ENCODE results near the gene MUC22. TPM values are rescaled to one million over a fixed set of nuclear protein-coding genes. Genes with fewer than 3 reads are reported as not detected.
"Not testable (repeated sequence)": the region's sequence is repeated elsewhere in the genome, so short reads cannot be mapped to it uniquely, and the experiment has no call there.

The MUC22 gene
- total RNA-seq, 1 experiment from 2014 or later = not detected

DNA sequence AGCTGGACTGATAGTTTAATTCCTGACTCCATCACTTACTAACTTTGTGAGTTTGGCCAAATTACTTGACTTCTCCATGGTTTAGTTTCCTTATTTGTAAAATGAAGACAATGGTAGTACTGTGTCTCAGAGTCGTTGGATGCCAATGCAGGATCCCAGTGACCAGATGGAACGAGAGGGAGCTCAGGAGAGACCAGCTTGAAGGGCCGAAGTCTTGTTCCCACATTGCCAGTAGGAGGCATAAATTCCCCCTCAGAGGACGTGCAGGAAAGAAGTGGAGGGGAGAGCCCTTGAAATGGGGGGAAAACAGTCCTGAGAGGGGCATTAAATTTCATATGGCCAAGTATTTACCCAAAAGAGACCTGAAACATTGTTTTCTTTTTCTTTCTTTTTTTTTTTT is 2.1 kb upstream of the MUC22 start:
- Histone ChIP-seq H3K27ac (no peak overlapping the region), H3K4me1 (peaks cover 3% of the 10 kb centered on the region), H3K4me3 (no peak overlapping the region), H3K36me3 (no peaks in the 10 kb centered on the region), H3K27me3 (no peaks in the 10 kb centered on the region; the same call in 1 of the 2 replicates), H3K9me3 (replicated peaks) (no peaks in the 10 kb centered on the region)
- no peak for DNase-seq

- Histone ChIP-seq H3K27ac (no peak overlapping the region), H3K36me3 (no peaks in the 10 kb centered on the region)
Observed at GRCh38 chr6:31009731-31010130, 543 bp upstream of the MUC22 start.

DNA sequence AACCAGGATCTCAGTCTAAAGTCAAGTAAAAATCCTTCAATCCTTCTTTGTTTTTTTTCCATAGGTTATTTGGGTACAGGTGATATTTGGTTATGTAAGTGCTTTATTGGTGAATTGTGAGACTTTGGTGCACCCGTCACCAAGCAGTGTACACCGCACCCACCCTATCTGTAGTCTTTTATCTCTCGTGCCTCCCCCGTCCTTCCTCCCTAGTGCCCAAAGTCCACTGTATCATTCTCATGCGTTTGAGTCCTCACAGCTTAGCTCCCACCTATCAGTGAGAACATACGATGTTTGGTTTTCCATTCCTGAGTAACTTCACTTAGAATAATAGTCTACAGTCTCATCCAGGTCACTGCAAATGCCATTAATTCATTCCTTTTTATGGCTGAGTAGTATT is 879 bp downstream of the MUC22 start:
- no peak overlapping the region for H3K27ac ChIP-seq
- H3K4me1 ChIP-seq = peaks cover 3% of the 10 kb centered on the region
- H3K27me3 ChIP-seq = no peaks in the 10 kb centered on the region; the same call in 1 of the 2 replicates

More at GRCh38 chr6:31009731-31010130, 543 bp upstream of the MUC22 start:
- Histone ChIP-seq H3K4me3 (no peak overlapping the region), H3K27me3 (no peaks in the 10 kb centered on the region; the same call in 1 of the 2 replicates), H3K9me3 (replicated peaks) (no peaks in the 10 kb centered on the region), H3K4me1 (peaks cover 3% of the 10 kb centered on the region)
- DNase-seq = no peak

GRCh38 chr6:31016659-31017299 is 6.5 kb downstream of the MUC22 start:
- no peak overlapping the region for H3K4me3 ChIP-seq
- H3K4me1 ChIP-seq = no peaks in the 10 kb centered on the region
- no peaks in the 10 kb centered on the region for H3K9me3 ChIP-seq (replicated peaks)
- H3K27me3 ChIP-seq = no peaks in the 10 kb centered on the region
- no peaks in the 10 kb centered on the region for H3K36me3 ChIP-seq
- no peak overlapping the region for H3K27ac ChIP-seq
- DNase-seq = no peak

More for the DNA sequence above, 879 bp downstream of the MUC22 start:
- DNase-seq = no peak
- Histone ChIP-seq H3K4me3 (no peak overlapping the region), H3K9me3 (replicated peaks) (no peaks in the 10 kb centered on the region), H3K36me3 (no peaks in the 10 kb centered on the region)

GRCh38 chr6:31017436-31017835 is 7.2 kb downstream of the MUC22 start:
- not testable (repeated sequence) for H3K9me3 ChIP-seq (replicated peaks); H3K4me3 ChIP-seq; DNase-seq; H3K27me3 ChIP-seq; H3K27ac ChIP-seq; H3K4me1 ChIP-seq; H3K36me3 ChIP-seq

- no peaks in the 10 kb centered on the region for H3K9me3 ChIP-seq (replicated peaks)
- H3K4me1 ChIP-seq = no peaks in the 10 kb centered on the region
- no peak overlapping the region for H3K27ac ChIP-seq
- H3K27me3 ChIP-seq = no peaks in the 10 kb centered on the region
- no peaks in the 10 kb centered on the region for H3K36me3 ChIP-seq
- H3K4me3 ChIP-seq = no peak overlapping the region
- DNase-seq = no peak
Observed at GRCh38 chr6:31020057-31020456, 9.8 kb downstream of the MUC22 start.

- not testable (repeated sequence) for H3K27ac ChIP-seq; H3K4me1 ChIP-seq; H3K9me3 ChIP-seq (replicated peaks); H3K4me3 ChIP-seq; H3K27me3 ChIP-seq; DNase-seq; H3K36me3 ChIP-seq
Observed at GRCh38 chr6:31020631-31021255, 10.5 kb downstream of the MUC22 start.

DNA sequence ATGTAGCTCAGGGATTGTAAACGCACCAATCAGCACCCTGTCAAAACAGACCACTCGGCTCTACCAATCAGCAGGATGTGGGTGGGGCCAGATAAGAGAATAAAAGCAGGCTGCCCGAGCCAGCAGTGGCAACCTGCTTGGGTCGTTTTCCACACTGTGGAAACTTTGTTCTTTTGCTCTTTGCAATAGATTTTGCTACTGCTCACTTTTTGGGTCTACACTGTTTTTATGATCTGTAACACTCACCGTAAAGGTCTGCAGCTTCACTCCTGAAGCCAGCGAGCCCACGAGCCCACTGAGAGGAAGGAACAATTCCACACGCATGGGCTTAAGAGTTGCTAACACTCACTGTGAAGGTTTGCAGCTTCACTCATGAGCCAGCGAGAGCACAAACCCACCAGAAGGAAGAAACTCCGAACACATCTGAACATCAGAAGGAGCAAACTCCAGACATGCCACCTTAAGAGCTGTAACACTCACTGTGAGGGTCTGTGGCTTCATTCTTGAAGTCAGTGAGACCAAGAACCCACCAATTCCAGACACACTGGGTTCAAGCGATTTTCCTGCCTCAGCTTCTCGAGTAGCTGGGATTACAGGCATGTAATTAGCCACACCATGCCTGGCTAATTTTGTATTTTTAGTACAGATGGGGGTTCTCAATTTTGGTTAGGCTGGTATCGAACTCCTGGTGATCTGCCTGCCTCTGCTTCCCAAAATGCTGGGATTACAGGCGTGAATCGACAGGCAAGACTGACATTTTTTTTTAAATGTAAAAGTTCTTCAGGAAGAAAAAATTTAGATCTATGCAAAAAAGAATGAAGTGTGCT is 11.6 kb downstream of the MUC22 start:
- H3K27me3 ChIP-seq; H3K9me3 ChIP-seq (replicated peaks); H3K36me3 ChIP-seq; H3K4me1 ChIP-seq; H3K27ac ChIP-seq; H3K4me3 ChIP-seq; DNase-seq: not testable (repeated sequence)

- no peaks in the 10 kb centered on the region for H3K9me3 ChIP-seq (replicated peaks)
- H3K4me1 ChIP-seq = no peaks in the 10 kb centered on the region
- no peaks in the 10 kb centered on the region for H3K27me3 ChIP-seq
- no peak overlapping the region for H3K4me3 ChIP-seq
- no peak overlapping the region for H3K27ac ChIP-seq
- no peaks in the 10 kb centered on the region for H3K36me3 ChIP-seq
- DNase-seq = no peak
Observed at GRCh38 chr6:31025595-31025994, 15.3 kb downstream of the MUC22 start.

GRCh38 chr6:31031095-31031494 is 20.8 kb downstream of the MUC22 start:
- Histone ChIP-seq H3K27ac (no peak overlapping the region), H3K4me3 (no peak overlapping the region), H3K36me3 (no peaks in the 10 kb centered on the region), H3K9me3 (replicated peaks) (no peaks in the 10 kb centered on the region), H3K27me3 (no peaks in the 10 kb centered on the region), H3K4me1 (no peaks in the 10 kb centered on the region)
- no peak for DNase-seq

DNA sequence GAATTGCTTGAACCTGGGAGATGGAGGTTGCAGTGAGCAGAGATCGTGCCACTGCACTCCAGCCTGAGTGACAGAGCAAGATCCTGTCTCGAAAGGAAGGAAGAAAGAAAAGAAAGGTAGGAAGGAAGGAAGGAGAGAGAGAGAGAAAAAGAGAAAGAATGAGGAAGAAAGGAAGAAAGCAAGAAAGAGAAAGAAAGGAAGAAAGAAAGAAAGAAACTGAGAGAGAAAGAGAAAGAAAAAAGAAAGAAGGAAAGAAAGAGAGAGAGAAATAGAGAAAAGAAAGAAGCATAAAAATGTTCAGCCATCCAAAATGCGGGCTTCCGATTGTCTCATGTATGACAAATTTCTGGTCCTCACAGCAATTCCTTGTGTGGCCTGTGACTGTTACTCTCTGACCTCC is 22.8 kb downstream of the MUC22 start:
- H3K27ac ChIP-seq = no peak overlapping the region
- H3K4me1 ChIP-seq = no peaks in the 10 kb centered on the region
- no peaks in the 10 kb centered on the region for H3K36me3 ChIP-seq
- H3K9me3 ChIP-seq (replicated peaks) = no peaks in the 10 kb centered on the region
- no peak for DNase-seq
- no peaks in the 10 kb centered on the region for H3K27me3 ChIP-seq
- H3K4me3 ChIP-seq = no peak overlapping the region

DNA sequence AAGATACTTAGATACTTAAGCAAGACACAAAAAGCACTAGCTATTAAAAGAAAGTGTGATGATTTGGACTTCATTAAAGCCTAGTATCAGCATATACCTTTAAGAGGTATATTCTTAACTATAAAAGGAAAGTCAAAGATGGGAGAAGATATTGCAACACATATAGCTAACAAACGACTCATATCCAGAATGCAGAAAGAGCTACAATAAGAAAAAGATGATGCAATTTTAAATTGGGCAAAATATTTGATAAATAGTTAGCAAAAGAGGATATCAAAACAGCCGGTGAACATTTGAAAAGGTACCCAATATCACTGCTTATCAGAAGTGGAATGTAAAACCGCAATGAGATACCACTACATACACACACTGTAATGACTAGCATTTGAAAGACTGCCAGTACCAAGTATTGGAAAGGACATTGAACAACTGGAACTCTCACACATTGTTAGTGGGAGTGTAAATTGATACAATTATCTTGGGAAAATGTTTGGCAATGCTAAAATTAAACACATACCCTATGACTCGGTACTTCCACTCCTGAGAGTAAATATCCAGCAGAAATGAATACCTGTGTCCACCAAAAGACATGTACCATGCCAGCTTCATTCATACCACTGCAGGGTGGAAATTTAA is 25.7 kb downstream of the MUC22 start:
- no peaks in the 10 kb centered on the region for H3K9me3 ChIP-seq (replicated peaks)
- H3K27ac ChIP-seq = no peak overlapping the region
- no peak for DNase-seq
- no peaks in the 10 kb centered on the region for H3K4me1 ChIP-seq
- no peak overlapping the region for H3K4me3 ChIP-seq
- no peaks in the 10 kb centered on the region for H3K27me3 ChIP-seq
- no peaks in the 10 kb centered on the region for H3K36me3 ChIP-seq

DNA sequence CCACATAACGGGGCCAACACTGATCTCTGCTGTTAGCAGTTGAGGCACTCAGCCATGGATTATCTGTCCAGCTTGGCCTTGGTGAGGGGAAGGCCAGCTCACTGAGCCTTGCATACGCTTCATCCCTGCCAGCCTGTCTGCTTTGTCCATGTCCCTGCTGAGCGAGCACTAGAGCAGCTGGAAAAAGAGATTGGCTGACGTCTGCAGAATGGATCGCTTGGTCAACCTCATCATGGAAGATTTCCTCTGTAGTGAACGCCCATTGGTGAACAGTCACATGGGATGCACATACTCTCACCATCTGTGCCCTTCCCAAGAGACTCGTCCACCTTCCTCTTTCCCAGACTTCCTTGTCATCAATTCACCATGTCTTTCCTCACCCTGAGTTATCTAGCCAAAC is 26.9 kb downstream of the MUC22 start:
- H3K27me3 ChIP-seq = no peaks in the 10 kb centered on the region
- H3K9me3 ChIP-seq (replicated peaks) = no peaks in the 10 kb centered on the region
- H3K36me3 ChIP-seq = no peaks in the 10 kb centered on the region
- no peak overlapping the region for H3K4me3 ChIP-seq
- H3K4me1 ChIP-seq = no peaks in the 10 kb centered on the region
- peak in 1 of 2 experiments; percentile 11 for DNase-seq
- no peak overlapping the region for H3K27ac ChIP-seq

- Histone ChIP-seq H3K4me3 (no peak overlapping the region), H3K36me3 (no peaks in the 10 kb centered on the region), H3K27me3 (no peaks in the 10 kb centered on the region), H3K27ac (no peak overlapping the region), H3K9me3 (replicated peaks) (no peaks in the 10 kb centered on the region), H3K4me1 (no peaks in the 10 kb centered on the region)
- DNase-seq = no peak
Observed at GRCh38 chr6:31037682-31038081, 27.4 kb downstream of the MUC22 start.

DNA sequence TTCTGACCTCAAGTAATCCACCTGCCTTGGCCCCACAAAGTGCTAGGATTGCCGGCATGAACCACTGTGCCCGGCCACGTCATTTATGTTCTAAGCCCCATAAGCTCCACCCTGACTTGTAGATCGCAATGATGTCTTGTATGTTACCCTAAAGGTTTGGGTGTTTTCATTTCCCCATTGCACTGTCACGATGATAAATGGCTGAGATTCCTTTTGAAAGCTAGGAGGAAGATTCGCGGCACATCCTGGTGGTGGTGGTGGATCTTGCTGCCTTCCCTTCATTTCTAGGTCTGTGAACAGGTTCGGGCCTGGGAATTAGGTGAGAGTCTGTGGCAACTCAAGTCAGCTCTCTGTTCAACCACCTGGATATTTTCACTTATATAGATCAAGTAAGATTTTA is 28.3 kb downstream of the MUC22 start:
- Histone ChIP-seq H3K27me3 (no peaks in the 10 kb centered on the region), H3K9me3 (replicated peaks) (no peaks in the 10 kb centered on the region), H3K27ac (no peak overlapping the region), H3K36me3 (no peaks in the 10 kb centered on the region), H3K4me1 (no peaks in the 10 kb centered on the region), H3K4me3 (no peak overlapping the region)
- DNase-seq = no peak

Measured in SJCRH30 (cell line).